Upper lobe of right lung (tissue), 1 donor: ENCODE data around the gene XPO6. TPM values are rescaled to one million over a fixed set of nuclear protein-coding genes. Genes with fewer than 3 reads are reported as not detected.
"Not testable (repeated sequence)": the region's sequence is repeated elsewhere in the genome, so short reads cannot be mapped to it uniquely, and the experiment has no call there.

Source experiments
- ATAC-seq: fragments of 200-7000 bp; cut with Tn5 transposase; one replicate; pipeline ENCODE4 v1.9.1; 2020; ENCODE audit warnings: mild to moderate bottlenecking, moderate library complexity
- DNase-seq: peaks from one replicate; pipeline ENCODE4 v3.0.0-alpha.2; 2020
- H3K27ac ChIP-seq: fragments of 200-600 bp; one replicate; pipeline ENCODE4 v1.8.0; 2022
- H3K27me3 ChIP-seq: fragments of 200-600 bp; one replicate; pipeline ENCODE4 v1.8.0; 2022; ENCODE audit warnings: mild to moderate bottlenecking
- H3K36me3 ChIP-seq: fragments of 200-600 bp; one replicate; pipeline ENCODE4 v1.8.0; 2022
- H3K4me1 ChIP-seq: fragments of 200-600 bp; one replicate; pipeline ENCODE4 v1.8.0; 2022
- H3K4me3 ChIP-seq: fragments of 200-600 bp; one replicate; pipeline ENCODE4 v1.8.0; 2022; ENCODE audit warnings: mild to moderate bottlenecking
- H3K9me3 ChIP-seq: fragments of 200-600 bp; one replicate; pipeline ENCODE4 v1.8.0; 2022
- intact Hi-C: fragments of 100-400 bp; cut with DNase I; formaldehyde crosslinking; loops from one replicate; pipeline ENCODE4 v1.11.0; 2022
- total RNA-seq: library from RNA; stranded (reverse); fragmentation: NEBNext Ultra II Directional; extraction: Animal tissue kit (Norgen Biotek cat#: 25700); gene quantifications from one replicate; pipeline ENCODE4 v1.2.1, GENCODE V29; 2021
- TF ChIP-seq, protein P1 (sequence below): fragments of 200-600 bp; IDR thresholded peaks from one replicate; pipeline ENCODE4 v1.8.0; 2022; ENCODE audit warnings: antibody characterized with exemption
- donor health status: DM: no; HTN: yes; CAD: no; lungs with severe emphysema.

Gene XPO6
- total RNA-seq, 1 donor from 2014 or later = 102 TPM

DNA sequence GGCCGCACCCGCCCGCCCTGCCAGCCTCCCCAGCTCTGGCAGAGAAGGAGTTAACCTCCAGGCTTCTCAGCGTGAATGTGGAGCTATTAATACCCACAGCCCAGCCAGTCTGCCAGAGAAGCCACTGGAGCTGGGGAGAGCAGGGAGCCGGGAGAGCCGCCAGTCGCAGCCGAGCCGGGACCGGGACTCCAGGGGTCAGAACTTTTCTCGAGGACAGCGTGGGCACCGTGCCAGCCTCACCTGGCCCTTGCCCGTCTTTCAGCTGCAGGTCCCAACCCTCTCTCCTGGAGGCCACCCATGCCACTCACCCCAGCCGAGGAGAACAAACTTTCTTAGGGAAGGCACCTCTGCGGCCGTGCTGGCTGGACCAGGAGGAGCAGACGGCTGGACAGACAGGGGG lies 46.8 kb upstream of the XPO6 start:
- TF ChIP-seq, protein P1, sequence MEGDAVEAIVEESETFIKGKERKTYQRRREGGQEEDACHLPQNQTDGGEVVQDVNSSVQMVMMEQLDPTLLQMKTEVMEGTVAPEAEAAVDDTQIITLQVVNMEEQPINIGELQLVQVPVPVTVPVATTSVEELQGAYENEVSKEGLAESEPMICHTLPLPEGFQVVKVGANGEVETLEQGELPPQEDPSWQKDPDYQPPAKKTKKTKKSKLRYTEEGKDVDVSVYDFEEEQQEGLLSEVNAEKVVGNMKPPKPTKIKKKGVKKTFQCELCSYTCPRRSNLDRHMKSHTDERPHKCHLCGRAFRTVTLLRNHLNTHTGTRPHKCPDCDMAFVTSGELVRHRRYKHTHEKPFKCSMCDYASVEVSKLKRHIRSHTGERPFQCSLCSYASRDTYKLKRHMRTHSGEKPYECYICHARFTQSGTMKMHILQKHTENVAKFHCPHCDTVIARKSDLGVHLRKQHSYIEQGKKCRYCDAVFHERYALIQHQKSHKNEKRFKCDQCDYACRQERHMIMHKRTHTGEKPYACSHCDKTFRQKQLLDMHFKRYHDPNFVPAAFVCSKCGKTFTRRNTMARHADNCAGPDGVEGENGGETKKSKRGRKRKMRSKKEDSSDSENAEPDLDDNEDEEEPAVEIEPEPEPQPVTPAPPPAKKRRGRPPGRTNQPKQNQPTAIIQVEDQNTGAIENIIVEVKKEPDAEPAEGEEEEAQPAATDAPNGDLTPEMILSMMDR = no peak
- H3K27ac ChIP-seq = no peak overlapping the region
- no peaks in the 10 kb centered on the region for H3K4me1 ChIP-seq
- intact Hi-C loops = no loop called here
- DNase-seq (no peak), ATAC-seq (peak; percentile 16)
- peaks cover 27% of the 10 kb centered on the region for H3K27me3 ChIP-seq
- H3K36me3 ChIP-seq = no peaks in the 10 kb centered on the region
- H3K9me3 ChIP-seq = no peaks in the 10 kb centered on the region
- H3K4me3 ChIP-seq = no peak overlapping the region

DNA sequence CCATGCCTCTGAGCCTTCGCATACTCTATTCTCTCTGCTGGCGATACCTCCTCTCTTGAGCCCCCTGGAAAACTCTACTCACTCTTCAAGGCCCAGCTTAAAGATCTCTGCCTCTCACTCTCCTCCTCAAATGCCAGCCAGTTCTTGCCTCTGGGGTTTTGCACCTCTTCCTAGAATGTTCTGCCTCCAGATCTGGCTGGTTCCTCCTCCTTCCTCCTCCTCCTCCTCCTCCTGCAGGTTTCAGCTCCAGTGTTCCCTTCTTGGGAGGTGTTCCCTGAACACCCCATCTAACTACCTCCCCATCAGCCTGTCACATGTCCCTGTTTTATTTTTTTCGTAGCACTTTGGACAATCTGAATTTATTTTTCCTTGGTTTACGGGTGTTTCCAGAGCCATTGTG lies 45.5 kb upstream of the XPO6 start:
- Histone ChIP-seq H3K4me3 (no peak overlapping the region), H3K4me1 (no peaks in the 10 kb centered on the region), H3K27me3 (peaks cover 27% of the 10 kb centered on the region), H3K27ac (no peak overlapping the region), H3K9me3 (peaks cover 6% of the 10 kb centered on the region), H3K36me3 (no peaks in the 10 kb centered on the region)
- no peak for DNase-seq
- TF ChIP-seq, protein P1 = no peak
- intact Hi-C loops = no loop called here
- ATAC-seq = no peak

DNA sequence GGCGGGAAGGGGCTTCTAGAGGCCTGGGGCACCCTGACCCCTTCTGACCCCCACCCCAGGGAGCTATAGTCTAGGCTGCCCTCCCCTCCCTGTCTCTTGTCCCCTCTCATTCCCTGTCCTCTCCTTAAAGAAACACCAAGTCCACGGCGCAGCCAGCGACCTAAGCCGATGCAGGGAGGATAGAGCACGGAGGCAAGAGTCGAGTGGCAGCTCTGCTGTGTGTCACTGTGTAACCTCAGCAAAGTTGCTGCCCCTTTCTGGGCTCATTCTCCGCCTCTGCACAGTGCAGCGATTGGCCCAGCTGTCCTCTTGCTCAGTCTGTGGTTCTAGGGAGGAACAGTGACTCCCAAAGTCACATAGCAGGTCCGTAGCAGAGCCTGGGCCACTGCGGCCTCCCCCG lies 44.1 kb upstream of the XPO6 start:
- H3K4me1 ChIP-seq = no peaks in the 10 kb centered on the region
- TF ChIP-seq, protein P1 = no peak
- intact Hi-C loops = no loop called here
- peaks cover 6% of the 10 kb centered on the region for H3K9me3 ChIP-seq
- DNase-seq (no peak), ATAC-seq (no peak)
- H3K36me3 ChIP-seq = no peaks in the 10 kb centered on the region
- H3K27ac ChIP-seq = no peak overlapping the region
- H3K4me3 ChIP-seq = no peak overlapping the region
- H3K27me3 ChIP-seq = peaks cover 27% of the 10 kb centered on the region

DNA sequence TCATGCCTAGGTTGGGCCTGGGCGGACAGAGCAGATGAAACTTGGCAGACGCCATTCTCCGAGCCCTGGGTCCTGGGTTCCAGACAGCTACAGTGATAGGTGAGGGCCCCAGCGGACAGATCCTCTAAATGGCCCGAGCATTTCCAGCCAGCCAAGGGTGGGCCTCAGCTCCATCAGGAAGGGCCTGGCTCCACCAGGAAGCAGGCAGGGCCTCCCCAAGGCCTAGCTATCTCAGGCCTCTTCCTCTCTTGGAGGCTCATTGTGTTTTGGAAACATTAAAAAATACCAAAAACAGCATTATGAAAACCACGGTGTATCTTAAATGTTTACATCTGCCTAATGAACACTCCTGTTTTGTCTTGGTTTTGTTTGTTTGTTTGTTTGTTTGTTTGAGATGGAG lies 42.4 kb upstream of the XPO6 start:
- peaks cover 6% of the 10 kb centered on the region for H3K9me3 ChIP-seq
- ATAC-seq (no peak), DNase-seq (no peak)
- intact Hi-C loops = no loop called here
- H3K4me1 ChIP-seq = no peaks in the 10 kb centered on the region
- no peak overlapping the region for H3K27ac ChIP-seq
- peaks cover 14% of the 10 kb centered on the region for H3K27me3 ChIP-seq
- TF ChIP-seq, protein P1 = no peak
- no peak overlapping the region for H3K4me3 ChIP-seq
- no peaks in the 10 kb centered on the region for H3K36me3 ChIP-seq

DNA sequence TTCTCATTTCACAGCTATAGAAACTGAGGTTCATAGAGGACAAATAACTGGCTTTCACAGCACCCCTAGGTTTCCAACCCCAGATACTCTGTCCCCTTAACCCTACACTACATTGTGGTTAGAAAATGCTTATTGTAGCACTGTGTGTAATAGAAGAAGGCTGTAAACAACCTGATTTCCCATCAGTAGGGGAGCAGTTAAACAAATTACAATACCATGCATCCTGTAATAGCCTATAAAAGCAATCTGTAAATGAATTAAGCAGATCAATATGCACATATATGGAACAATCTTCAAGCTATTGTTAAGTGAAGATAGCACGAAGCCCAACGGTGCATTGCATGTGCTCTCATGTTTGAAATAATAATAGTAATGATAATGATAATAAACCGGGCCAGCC lies 39.2 kb upstream of the XPO6 start:
- Histone ChIP-seq H3K36me3 (no peaks in the 10 kb centered on the region), H3K27me3 (no peaks in the 10 kb centered on the region), H3K4me1 (no peaks in the 10 kb centered on the region), H3K9me3 (peaks cover 6% of the 10 kb centered on the region), H3K27ac (no peak overlapping the region), H3K4me3 (no peak overlapping the region)
- DNase-seq = no peak
- ATAC-seq = no peak
- TF ChIP-seq, protein P1 = no peak
- intact Hi-C loops = no loop called here

DNA sequence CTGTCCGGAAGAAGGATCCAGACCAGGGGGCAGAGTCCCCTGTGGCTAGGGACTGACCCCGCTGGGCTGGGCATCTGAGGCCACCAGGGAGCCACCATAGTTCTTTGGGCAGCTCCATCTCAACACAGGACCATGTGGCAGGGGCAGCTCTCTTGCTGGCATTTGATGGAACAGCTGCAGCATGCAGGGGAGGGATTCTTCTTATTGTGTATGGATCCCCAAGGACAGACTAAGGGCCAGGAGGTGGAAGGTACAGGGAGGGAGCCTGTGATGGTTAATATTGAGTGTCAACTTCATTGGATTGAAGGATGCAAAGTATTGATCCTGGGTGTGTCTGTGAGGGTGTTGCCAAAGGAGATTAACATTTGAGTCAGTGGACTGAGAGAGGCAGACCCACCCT lies 37.7 kb upstream of the XPO6 start:
- H3K36me3 ChIP-seq, H3K4me3 ChIP-seq, ATAC-seq, H3K9me3 ChIP-seq, intact Hi-C loops, DNase-seq, H3K4me1 ChIP-seq, H3K27me3 ChIP-seq, H3K27ac ChIP-seq: not testable (repeated sequence)
